IMR-90 (cell line): Measurements from ENCODE around the gene HLA-E. TPM values are rescaled to one million over a fixed set of nuclear protein-coding genes. Genes with fewer than 3 reads are reported as not detected.

ENCODE experiments used
- ATAC-seq: fragments of 200-7000 bp; cut with Tn5 transposase; 2 replicates; pipeline ENCODE4 v1.9.1; 2020; ENCODE audit warnings: low read depth, mild to moderate bottlenecking, moderate library complexity
- BruUV-seq: library from RNA; stranded (reverse); fragments of 400-500 nt; replicated peaks from 2 replicates; lab custom pipeline; 2021; lab: Mats Ljungman, UMichigan
- CTCF ChIA-PET: fragments of 300-600 bp; formaldehyde crosslinking; extraction: SDS; loops from one replicate; lab custom pipeline; 2021; ENCODE audit warnings: antibody characterized with exemption; lab: Yijun Ruan, JAX
- POLR2A ChIA-PET: fragments of 300-600 bp; sonication (Branson Sonifier 250); formaldehyde crosslinking; loops from one replicate; lab custom pipeline; 2022; ENCODE audit warnings: antibody characterized with exemption; ENCODE audit not compliant: unreplicated experiment; lab: Charles Lee
- DNase-seq: peaks from one replicate; pipeline ENCODE4 v3.0.0; 2013
- H2AFZ ChIP-seq: replicated peaks from 2 replicates; pipeline ENCODE3; 2013; ENCODE audit warnings: low read length, mild to moderate bottlenecking; ENCODE audit not compliant: poor library complexity
- H2AK5ac ChIP-seq: 2 replicates; pipeline ENCODE4 v1.6.1; 2013; ENCODE audit warnings: low read depth, low read length, inconsistent platforms
- H2AK9ac ChIP-seq: replicated peaks from 2 replicates; pipeline ENCODE3; 2013; ENCODE audit warnings: mild to moderate bottlenecking, low read depth, low read length, moderate library complexity; ENCODE audit not compliant: poor library complexity
- H2BK120ac ChIP-seq: 2 replicates; pipeline ENCODE4 v1.6.1; 2013; ENCODE audit warnings: low read depth, low read length, inconsistent platforms
- H2BK15ac ChIP-seq: 3 replicates; pipeline ENCODE4 v1.6.1; 2013; ENCODE audit warnings: low read depth, low read length, inconsistent platforms
- H2BK20ac ChIP-seq: 2 replicates; pipeline ENCODE4 v1.6.1; 2013; ENCODE audit warnings: low read depth, mild to moderate bottlenecking, inconsistent platforms, low read length, moderate library complexity
- H2BK5ac ChIP-seq: 2 replicates; pipeline ENCODE4 v1.6.1; 2013; ENCODE audit warnings: mild to moderate bottlenecking, low read depth, low read length, inconsistent platforms; ENCODE audit not compliant: poor library complexity, severe bottlenecking
- H3K14ac ChIP-seq: replicated peaks from 2 replicates; pipeline ENCODE4 v1.6.1; 2013; ENCODE audit warnings: low read depth, low read length, inconsistent platforms
- H3K18ac ChIP-seq: 2 replicates; pipeline ENCODE4 v1.6.1; 2013; ENCODE audit warnings: low read depth, low read length, control low read depth
- H3K23ac ChIP-seq: 2 replicates; pipeline ENCODE4 v1.6.1; 2013; ENCODE audit warnings: low read depth, low read length, inconsistent platforms
- H3K27ac ChIP-seq: 2 replicates; pipeline ENCODE4 v1.5.1; 2013; ENCODE audit warnings: mild to moderate bottlenecking, control low read depth, low read length; ENCODE audit not compliant: insufficient read depth
- H3K27me3 ChIP-seq: 2 replicates; pipeline ENCODE4 v1.6.1; 2013; ENCODE audit warnings: low read length; ENCODE audit not compliant: control insufficient read depth, insufficient read depth
- H3K36me3 ChIP-seq: 2 replicates; pipeline ENCODE4 v1.6.1; 2013; ENCODE audit warnings: low read length, mixed read lengths; ENCODE audit not compliant: control insufficient read depth, insufficient read depth
- H3K4ac ChIP-seq: 2 replicates; pipeline ENCODE4 v1.6.1; 2013; ENCODE audit warnings: low read depth, low read length, inconsistent platforms
- H3K4me1 ChIP-seq: 2 replicates; pipeline ENCODE4 v1.6.1; 2013; ENCODE audit warnings: low read length, mixed read lengths; ENCODE audit not compliant: control insufficient read depth, insufficient read depth
- H3K4me2 ChIP-seq: 2 replicates; pipeline ENCODE4 v1.6.1; 2013; ENCODE audit warnings: low read depth, mild to moderate bottlenecking, control low read depth, low read length, moderate library complexity
- H3K4me3 ChIP-seq: 2 replicates; pipeline ENCODE4 v1.5.1; 2013; ENCODE audit warnings: low read depth, mild to moderate bottlenecking, control low read depth, low read length, moderate library complexity; ENCODE audit not compliant: insufficient read depth
- H3K56ac ChIP-seq: 2 replicates; pipeline ENCODE4 v1.6.1; 2013; ENCODE audit warnings: low read length, inconsistent platforms; ENCODE audit not compliant: insufficient read depth; ENCODE audit errors: extremely low read depth
- H3K79me1 ChIP-seq, 2 experiments: 2 replicates each; pipeline ENCODE4 v1.6.1; 2013; ENCODE audit warnings: low read length in 2 of 2, inconsistent platforms in 1 of 2, low read depth in 1 of 2
- H3K9ac ChIP-seq: 2 replicates; pipeline ENCODE4 v1.6.1; 2013; ENCODE audit warnings: low read depth, low read length, control low read depth
- H3K9me1 ChIP-seq: 2 replicates; pipeline ENCODE4 v1.6.1; 2013; ENCODE audit warnings: low read length, inconsistent platforms; ENCODE audit not compliant: insufficient read depth
- H3K9me3 ChIP-seq: 2 replicates; pipeline ENCODE4 v1.6.1; 2013; ENCODE audit warnings: low read length; ENCODE audit not compliant: control insufficient read depth, insufficient read depth
- H4K20me1 ChIP-seq: 2 replicates; pipeline ENCODE4 v1.6.1; 2013; ENCODE audit warnings: low read length, inconsistent platforms; ENCODE audit not compliant: insufficient read depth
- H4K5ac ChIP-seq: 2 replicates; pipeline ENCODE4 v1.6.1; 2013; ENCODE audit warnings: mild to moderate bottlenecking, low read depth, low read length, control low read depth
- H4K8ac ChIP-seq, 2 experiments: 2 replicates each; pipeline ENCODE4 v1.6.1; 2013; ENCODE audit warnings: low read depth in 2 of 2, low read length in 2 of 2, control low read depth in 1 of 2, inconsistent platforms in 1 of 2
- H4K91ac ChIP-seq: 2 replicates; pipeline ENCODE4 v1.6.1; 2013; ENCODE audit warnings: low read depth, low read length, inconsistent platforms; ENCODE audit not compliant: insufficient read depth
- BHLHE40 ChIP-seq: fragments of 150-350 bp; IDR thresholded peaks from 2 replicates; pipeline ENCODE4 v1.6.1; 2016; ENCODE audit warnings: mild to moderate bottlenecking, low read depth, low read length
- MAZ ChIP-seq: IDR thresholded peaks from 2 replicates; pipeline ENCODE4 v1.6.1; 2012; ENCODE audit warnings: low read depth, mild to moderate bottlenecking, low read length, improper control_type of control experiment, moderate library complexity, borderline replicate concordance
- RAD21 ChIP-seq: IDR thresholded peaks from 2 replicates; pipeline ENCODE4 v1.6.1; 2012; ENCODE audit warnings: low read length, improper control_type of control experiment
- RCOR1 ChIP-seq: IDR thresholded peaks from 2 replicates; pipeline ENCODE4 v1.6.1; 2012; ENCODE audit warnings: mild to moderate bottlenecking, low read length, improper control_type of control experiment; ENCODE audit not compliant: insufficient replicate concordance
- RFX5 ChIP-seq: IDR thresholded peaks from 2 replicates; pipeline ENCODE4 v1.8.0; 2012; ENCODE audit warnings: low read depth, mild to moderate bottlenecking, low read length, moderate library complexity
- SMC3 ChIP-seq: fragments of 150-350 bp; IDR thresholded peaks from 2 replicates; pipeline ENCODE4 v1.6.1; 2016; ENCODE audit warnings: low read depth, mild to moderate bottlenecking, antibody characterized with exemption, low read length, moderate library complexity
- WGBS, 2 experiments: methylation state at CpG; one replicate each; pipeline versions ENCODE4 v1.1.5 to v1.1.7; 2013; ENCODE audit warnings: missing lambda C conversion rate in 2 of 2; ENCODE audit not compliant: insufficient read length in 1 of 2; ENCODE audit errors: extremely low coverage in 2 of 2; 5-methylcytosine and 5-hydroxymethylcytosine counted together
- dilution Hi-C: fragments of 300-500 bp; cut with HindIII; formaldehyde crosslinking; loops from one replicate; pipeline ENCODE4 v1.14.3; 2018; ENCODE audit warnings: low sequenced_read_pairs; ENCODE audit not compliant: unreplicated experiment
- in situ Hi-C: fragments of 300-500 bp; cut with MboI; formaldehyde crosslinking; loops from 3 replicates; pipeline ENCODE4 v1.14.3; 2019; ENCODE audit warnings: low sequenced_read_pairs, inconsistent platforms, mixed read lengths
- intact Hi-C: fragments of 100-400 bp; cut with micrococcal nuclease; formaldehyde crosslinking; loops from 2 replicates; pipeline ENCODE4 v1.10.0; 2022
- polyA plus RNA-seq, 3 experiments: library from polyadenylated mRNA; depleted of rRNA; stranded (reverse); fragments of >200 nt; gene quantifications; 2 replicates each; pipeline ENCODE4 v1.2.3, GENCODE V29; 2012; ENCODE audit warnings: low replicate concordance in 1 of 3
- total RNA-seq: library from RNA; depleted of rRNA; stranded (reverse); fragments of >200 nt; gene quantifications from 2 replicates; pipeline ENCODE4 v1.2.3, GENCODE V29; 2012
- TF ChIP-seq, protein P1 (sequence below): conservative IDR thresholded peaks from 2 replicates; pipeline ENCODE4 v1.5.1; 2012; ENCODE audit warnings: mild to moderate bottlenecking, low read depth, low read length, improper control_type of control experiment

HLA-E gene
- total and polyA plus RNA-seq, 2 of the 4 experiments (the other 2 are of a cell fraction) = 83.6 to 84.8 TPM

DNA sequence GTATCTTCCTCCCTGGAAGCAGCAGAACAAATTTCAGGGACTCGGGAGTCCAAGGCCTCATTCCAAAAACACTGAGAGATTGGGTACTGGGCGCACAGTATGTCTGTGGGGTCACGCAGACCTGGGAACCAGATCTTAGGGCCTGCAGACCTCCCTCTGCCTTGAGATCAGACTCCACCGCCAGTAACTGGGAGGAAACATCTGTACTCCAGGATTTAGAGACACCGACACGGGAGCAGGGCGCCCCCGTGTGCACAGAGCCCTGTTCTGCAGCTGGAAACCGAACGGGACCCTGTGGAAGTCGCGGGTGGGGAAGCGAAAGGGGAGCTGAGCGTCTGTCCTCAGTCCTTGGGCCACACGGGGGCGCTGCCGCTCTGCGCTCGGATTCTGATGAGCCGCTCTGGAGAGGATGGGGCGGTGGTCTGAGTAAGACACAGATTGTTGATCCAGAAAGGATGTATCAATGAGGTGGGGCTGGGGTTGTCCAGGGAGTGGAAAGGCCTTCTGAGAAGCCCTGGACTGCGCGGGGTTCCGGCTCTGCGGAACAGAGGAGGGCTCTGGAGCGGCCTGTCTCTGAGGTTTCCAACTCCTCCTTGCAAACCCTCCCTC is 35.7 kb upstream of the HLA-E start:
- H3K4me3 ChIP-seq = no peak overlapping the region
- in situ Hi-C loops (no loop called here), dilution Hi-C loops (no loop called here), intact Hi-C loops (loop anchor here (2.0 kb wide), 2 partner anchors 43 to 97 kb away; no protein-coding TSS in a partner anchor)
- H4K91ac ChIP-seq = no peak overlapping the region
- TF ChIP-seq MAZ = peak; percentile 46; the same call in 1 of the 2 replicates
- TF ChIP-seq BHLHE40 = no peak
- no peak for TF ChIP-seq RFX5
- TF ChIP-seq, protein P1, sequence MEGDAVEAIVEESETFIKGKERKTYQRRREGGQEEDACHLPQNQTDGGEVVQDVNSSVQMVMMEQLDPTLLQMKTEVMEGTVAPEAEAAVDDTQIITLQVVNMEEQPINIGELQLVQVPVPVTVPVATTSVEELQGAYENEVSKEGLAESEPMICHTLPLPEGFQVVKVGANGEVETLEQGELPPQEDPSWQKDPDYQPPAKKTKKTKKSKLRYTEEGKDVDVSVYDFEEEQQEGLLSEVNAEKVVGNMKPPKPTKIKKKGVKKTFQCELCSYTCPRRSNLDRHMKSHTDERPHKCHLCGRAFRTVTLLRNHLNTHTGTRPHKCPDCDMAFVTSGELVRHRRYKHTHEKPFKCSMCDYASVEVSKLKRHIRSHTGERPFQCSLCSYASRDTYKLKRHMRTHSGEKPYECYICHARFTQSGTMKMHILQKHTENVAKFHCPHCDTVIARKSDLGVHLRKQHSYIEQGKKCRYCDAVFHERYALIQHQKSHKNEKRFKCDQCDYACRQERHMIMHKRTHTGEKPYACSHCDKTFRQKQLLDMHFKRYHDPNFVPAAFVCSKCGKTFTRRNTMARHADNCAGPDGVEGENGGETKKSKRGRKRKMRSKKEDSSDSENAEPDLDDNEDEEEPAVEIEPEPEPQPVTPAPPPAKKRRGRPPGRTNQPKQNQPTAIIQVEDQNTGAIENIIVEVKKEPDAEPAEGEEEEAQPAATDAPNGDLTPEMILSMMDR = peak; percentile 94
- peak; percentile 60 for TF ChIP-seq SMC3
- no peak for TF ChIP-seq RCOR1
- peak; percentile 67 for TF ChIP-seq RAD21
- BruUV-seq = no TSS peak
- no peak overlapping the region for H2AK5ac ChIP-seq
- WGBS, 2 experiments = 0% methylated on average over 3 of the region's 26 CpGs; no CpG with 5 or more reads in 1 of the 2 experiments
- no peak overlapping the region for H2BK20ac ChIP-seq
- H3K79me1 ChIP-seq = no peaks in the 10 kb centered on the region
- DNase-seq (peak; percentile 82), ATAC-seq (peak; percentile 97)
- H2BK5ac ChIP-seq = no peak overlapping the region
- no peak overlapping the region for H2BK15ac ChIP-seq
- H3K23ac ChIP-seq = no peak overlapping the region
- peaks cover 76% of the 10 kb centered on the region for H3K27me3 ChIP-seq
- H3K14ac ChIP-seq = no peak overlapping the region
- no peak overlapping the region for H4K8ac ChIP-seq
- POLR2A ChIA-PET = interaction anchor here (0.6 kb wide), 1 partner anchor 229 kb away, joined by 3 read pairs; no protein-coding TSS in a partner anchor
- H3K27ac ChIP-seq = no peak overlapping the region
- H2AFZ ChIP-seq = peak overlapping the region; percentile 40
- no peak overlapping the region for H2BK120ac ChIP-seq
- H3K9ac ChIP-seq = no peak overlapping the region
- no peak overlapping the region for H3K56ac ChIP-seq
- H3K4me1 ChIP-seq = peaks cover 2% of the 10 kb centered on the region; the same call in 1 of the 2 replicates
- peaks cover 5% of the 10 kb centered on the region for H3K9me3 ChIP-seq
- no peaks in the 10 kb centered on the region for H3K36me3 ChIP-seq
- peak overlapping the region; percentile 44 for H2AK9ac ChIP-seq
- H4K5ac ChIP-seq = no peak overlapping the region
- no peaks in the 10 kb centered on the region for H3K9me1 ChIP-seq
- CTCF ChIA-PET = interaction anchor here (0.6 to 1.8 kb wide), 7 partner anchors 10 to 40 kb away, joined by 3 to 10 read pairs (median 5); no protein-coding TSS in a partner anchor
- H3K4me2 ChIP-seq = no peak overlapping the region
- H4K20me1 ChIP-seq = no peaks in the 10 kb centered on the region; the same call in 1 of the 2 replicates
- no peak overlapping the region for H3K18ac ChIP-seq
- no peak overlapping the region for H3K4ac ChIP-seq
